BLaER1 (cell line): Measurements from ENCODE around the gene NFKBIB.
"Not testable (repeated sequence)": the region's sequence is repeated elsewhere in the genome, so short reads cannot be mapped to it uniquely, and the experiment has no call there.

Source experiments
- H3K27ac ChIP-seq: shearing (Covaris generic); formaldehyde crosslinking; 2 replicates; pipeline ENCODE4 v1.8.1; 2022
- H3K27me3 ChIP-seq: shearing (Covaris generic); formaldehyde crosslinking; 2 replicates; pipeline ENCODE4 v1.8.1; 2022
- H3K36me3 ChIP-seq: shearing (Covaris generic); formaldehyde crosslinking; 2 replicates; pipeline ENCODE4 v1.8.1; 2022
- H3K4me1 ChIP-seq: shearing (Covaris generic); formaldehyde crosslinking; 2 replicates; pipeline ENCODE4 v1.8.1; 2022
- H3K4me2 ChIP-seq: shearing (Covaris generic); formaldehyde crosslinking; 2 replicates; pipeline ENCODE4 v1.8.1; 2022
- H3K4me3 ChIP-seq: shearing (Covaris generic); formaldehyde crosslinking; 2 replicates; pipeline ENCODE4 v1.8.1; 2022
- H3K9ac ChIP-seq: shearing (Covaris generic); formaldehyde crosslinking; 2 replicates; pipeline ENCODE4 v1.8.1; 2022
- H3K9me3 ChIP-seq: shearing (Covaris generic); formaldehyde crosslinking; 2 replicates; pipeline ENCODE4 v1.8.1; 2022
- H4K20me1 ChIP-seq: shearing (Covaris generic); formaldehyde crosslinking; 2 replicates; pipeline ENCODE4 v1.8.1; 2022
- Cebpa-rat ChIP-seq: shearing (Covaris generic); IDR thresholded peaks from 2 replicates; pipeline ENCODE4 v1.8.1; 2022

The NFKBIB gene

GRCh38 chr19:38856813-38857212 is 43.0 kb upstream of the NFKBIB start:
- Histone ChIP-seq H3K4me2 (peak overlapping the region; percentile 88), H3K4me1 (peaks cover 73% of the 10 kb centered on the region), H4K20me1 (no peaks in the 10 kb centered on the region), H3K9me3 (peaks cover 7% of the 10 kb centered on the region; the same call in 1 of the 2 replicates), H3K27me3 (no peaks in the 10 kb centered on the region), H3K4me3 (peak overlapping the region; percentile 18; the same call in 1 of the 2 replicates), H3K9ac (no peak overlapping the region), H3K36me3 (no peaks in the 10 kb centered on the region), H3K27ac (peak overlapping the region; percentile 33; the same call in 1 of the 2 replicates)
- TF ChIP-seq Cebpa-rat = no peak

- H3K4me1 ChIP-seq = peaks cover 82% of the 10 kb centered on the region
Measured at GRCh38 chr19:38859631-38860204, 40.1 kb upstream of the NFKBIB start.

GRCh38 chr19:38861368-38861767 is 38.4 kb upstream of the NFKBIB start:
- H3K4me3 ChIP-seq = no peak overlapping the region
- H3K9me3 ChIP-seq = 0 out of 2 replicates have a peak, but pooled peaks cover 2% of the 10 kb centered on the region
- H3K4me1 ChIP-seq = peaks cover 96% of the 10 kb centered on the region
- H3K9ac ChIP-seq = no peak overlapping the region
- TF ChIP-seq Cebpa-rat = no peak
- H3K27ac ChIP-seq = no peak overlapping the region
- no peaks in the 10 kb centered on the region for H3K36me3 ChIP-seq
- no peaks in the 10 kb centered on the region for H3K27me3 ChIP-seq
- H4K20me1 ChIP-seq = no peaks in the 10 kb centered on the region
- no peak overlapping the region for H3K4me2 ChIP-seq

More at GRCh38 chr19:38859631-38860204, 40.1 kb upstream of the NFKBIB start:
- not testable (repeated sequence) for H4K20me1 ChIP-seq, H3K9me3 ChIP-seq, H3K4me3 ChIP-seq, H3K9ac ChIP-seq, H3K36me3 ChIP-seq, H3K27me3 ChIP-seq
- Histone ChIP-seq H3K4me2 (peak overlapping the region; percentile 88), H3K27ac (peak overlapping the region; percentile 38; the same call in 1 of the 2 replicates)

GRCh38 chr19:38862321-38863059 is 37.3 kb upstream of the NFKBIB start:
- Histone ChIP-seq H3K27ac (0 out of 2 replicates have a peak overlapping the region, but pooled peaks have one; percentile 37), H4K20me1 (no peaks in the 10 kb centered on the region), H3K9me3 (no peaks in the 10 kb centered on the region), H3K4me1 (peaks cover 96% of the 10 kb centered on the region), H3K27me3 (no peaks in the 10 kb centered on the region), H3K4me3 (no peak overlapping the region), H3K4me2 (peak overlapping the region; percentile 45), H3K36me3 (no peaks in the 10 kb centered on the region), H3K9ac (no peak overlapping the region; the same call in 1 of the 2 replicates)
- TF ChIP-seq Cebpa-rat = no peak

- H3K4me1 ChIP-seq = peaks cover 100% of the 10 kb centered on the region
- TF ChIP-seq Cebpa-rat = no peak
- H3K4me3 ChIP-seq = no peak overlapping the region
- H4K20me1 ChIP-seq = no peaks in the 10 kb centered on the region
- no peak overlapping the region for H3K9ac ChIP-seq
- H3K27me3 ChIP-seq = no peaks in the 10 kb centered on the region
- no peaks in the 10 kb centered on the region for H3K36me3 ChIP-seq
- H3K4me2 ChIP-seq = peak overlapping the region; percentile 79
- H3K9me3 ChIP-seq = no peaks in the 10 kb centered on the region
- H3K27ac ChIP-seq = peak overlapping the region; percentile 78; the same call in 1 of the 2 replicates
Measured at GRCh38 chr19:38867171-38867780, 32.5 kb upstream of the NFKBIB start.

GRCh38 chr19:38868551-38868950 is 31.2 kb upstream of the NFKBIB start:
- peak overlapping the region; percentile 67 for H3K4me3 ChIP-seq
- H3K9ac ChIP-seq = no peak overlapping the region
- H3K27ac ChIP-seq = peak overlapping the region; percentile 78
- H3K27me3 ChIP-seq = no peaks in the 10 kb centered on the region
- H3K4me1 ChIP-seq = peaks cover 100% of the 10 kb centered on the region
- no peaks in the 10 kb centered on the region for H3K36me3 ChIP-seq
- H3K9me3 ChIP-seq = no peaks in the 10 kb centered on the region
- H4K20me1 ChIP-seq = no peaks in the 10 kb centered on the region
- H3K4me2 ChIP-seq = peak overlapping the region; percentile 100
- no peak for TF ChIP-seq Cebpa-rat

GRCh38 chr19:38869160-38869835 is 30.5 kb upstream of the NFKBIB start:
- no peak for TF ChIP-seq Cebpa-rat
- Histone ChIP-seq H3K9me3 (no peaks in the 10 kb centered on the region), H3K9ac (peak overlapping the region; percentile 73), H3K27me3 (no peaks in the 10 kb centered on the region), H3K27ac (peak overlapping the region; percentile 78), H3K4me2 (peak overlapping the region; percentile 100), H4K20me1 (no peaks in the 10 kb centered on the region), H3K4me3 (peak overlapping the region; percentile 67), H3K36me3 (no peaks in the 10 kb centered on the region), H3K4me1 (peaks cover 100% of the 10 kb centered on the region)

- TF ChIP-seq Cebpa-rat = no peak
- Histone ChIP-seq H3K9me3 (no peaks in the 10 kb centered on the region), H3K4me1 (peaks cover 96% of the 10 kb centered on the region), H3K27ac (peak overlapping the region; percentile 78), H3K27me3 (no peaks in the 10 kb centered on the region), H4K20me1 (no peaks in the 10 kb centered on the region), H3K9ac (peak overlapping the region; percentile 73), H3K4me3 (peak overlapping the region; percentile 67), H3K4me2 (peak overlapping the region; percentile 100), H3K36me3 (no peaks in the 10 kb centered on the region)
Measured at GRCh38 chr19:38869836-38870607, 29.7 kb upstream of the NFKBIB start.

GRCh38 chr19:38870612-38871011 is 29.2 kb upstream of the NFKBIB start:
- Histone ChIP-seq H3K4me2 (peak overlapping the region; percentile 100), H3K4me1 (peaks cover 94% of the 10 kb centered on the region), H3K27me3 (no peaks in the 10 kb centered on the region), H3K9ac (no peak overlapping the region), H3K36me3 (no peaks in the 10 kb centered on the region), H3K27ac (peak overlapping the region; percentile 61), H3K9me3 (no peaks in the 10 kb centered on the region), H4K20me1 (no peaks in the 10 kb centered on the region), H3K4me3 (peak overlapping the region; percentile 67; the same call in 1 of the 2 replicates)
- no peak for TF ChIP-seq Cebpa-rat

GRCh38 chr19:38873400-38873799 is 26.4 kb upstream of the NFKBIB start:
- not testable (repeated sequence) for H3K9me3 ChIP-seq, H3K27me3 ChIP-seq, H3K36me3 ChIP-seq, H4K20me1 ChIP-seq, H3K4me3 ChIP-seq, H3K9ac ChIP-seq
- Histone ChIP-seq H3K4me1 (peaks cover 94% of the 10 kb centered on the region), H3K4me2 (peak overlapping the region; percentile 28), H3K27ac (peak overlapping the region; percentile 8; the same call in 1 of the 2 replicates)
